GM23248 (cell line): ENCODE data around the gene SMYD3.

Experiments used
- EZH2 ChIP-seq: fragments of 200-600 bp; sonication (generic); IDR thresholded peaks from 2 replicates; pipeline ENCODE4 v1.6.1; 2018; ENCODE audit warnings: antibody characterized with exemption, mild to moderate bottlenecking; ENCODE audit not compliant: insufficient read depth, poor library complexity, severe bottlenecking
- EZH2phosphoT487 ChIP-seq: fragments of 200-600 bp; sonication (generic); IDR thresholded peaks from 2 replicates; pipeline ENCODE4 v1.6.1; 2018; ENCODE audit warnings: antibody characterized with exemption, moderate library complexity, mild to moderate bottlenecking, low read depth; ENCODE audit not compliant: insufficient read depth

- no peak for TF ChIP-seq EZH2
- TF ChIP-seq EZH2phosphoT487: no peak
These were observed 347.5 kb downstream of the SMYD3 start for GRCh38 chr1:246159279-246160227.
